GM12891 (cell line): ENCODE measurements around the gene N4BP2.

Experiments
- DNase-seq: peaks from one replicate; pipeline ENCODE4 v3.0.0; 2011; ENCODE audit warnings: low spot score; ENCODE audit not compliant: insufficient read length
- FAIRE-seq: peaks from 2 replicates; lab custom pipeline; 2011; peaks lifted over from hg19 to GRCh38; lab: Jason Lieb, UNC
- PAX5 ChIP-seq: IDR thresholded peaks from 2 replicates; pipeline ENCODE4 v1.6.1; 2011; ENCODE audit warnings: low read length, moderate library complexity, mild to moderate bottlenecking; ENCODE audit not compliant: insufficient read depth, severe bottlenecking
- POLR2A ChIP-seq: IDR thresholded peaks from 2 replicates; pipeline ENCODE4 v1.6.1; 2011; ENCODE audit warnings: low read depth, low read length, control low read depth
- POLR2AphosphoS5 ChIP-seq: IDR thresholded peaks from 2 replicates; pipeline ENCODE4 v1.6.1; 2011; ENCODE audit warnings: low read depth, low read length, control low read depth
- POU2F2 ChIP-seq: IDR thresholded peaks from 2 replicates; pipeline ENCODE4 v1.6.1; 2011; ENCODE audit warnings: low read depth, mild to moderate bottlenecking, control low read depth, low read length, moderate library complexity
- SPI1 ChIP-seq: IDR thresholded peaks from 2 replicates; pipeline ENCODE4 v1.6.1; 2011; ENCODE audit warnings: low read depth, low read length, control low read depth
- TAF1 ChIP-seq: IDR thresholded peaks from 2 replicates; pipeline ENCODE4 v1.6.1; 2011; ENCODE audit warnings: low read depth, low read length, control low read depth

The N4BP2 gene

DNA sequence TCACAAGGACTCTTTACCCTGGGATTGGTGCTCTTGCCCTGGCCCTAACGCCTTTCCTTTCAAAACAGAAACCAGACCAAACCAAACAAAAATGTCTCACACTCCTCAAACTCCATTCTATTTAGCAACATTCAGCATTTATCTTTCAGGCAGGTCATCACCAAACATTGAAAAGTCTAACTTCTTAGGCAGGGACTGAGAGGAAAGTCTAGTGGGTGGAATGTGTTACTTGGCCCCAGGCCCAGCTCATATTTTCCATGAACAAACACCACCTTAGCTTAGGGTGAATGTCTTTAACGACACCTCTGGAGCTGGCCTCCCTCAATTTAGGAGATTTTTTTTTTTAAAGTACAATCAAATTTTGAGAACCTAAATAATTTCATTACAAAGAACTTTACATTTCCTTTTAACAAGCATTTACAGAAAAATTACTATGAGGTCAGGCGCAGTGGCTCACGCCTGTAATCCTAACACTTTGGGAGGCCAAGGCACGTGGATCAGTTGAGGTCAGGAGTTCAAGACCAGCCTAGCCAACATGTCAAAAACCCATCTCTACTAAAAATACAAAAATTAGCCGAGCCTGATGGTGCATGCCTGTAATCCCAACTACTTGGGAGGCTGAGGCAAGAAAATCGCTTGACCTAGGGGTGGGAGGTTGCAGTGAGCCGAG lies 10.2 kb upstream of the N4BP2 start:
- FAIRE-seq, result no peak
- TF ChIP-seq POLR2AphosphoS5 (no peak), PAX5 (no peak), POLR2A (no peak), TAF1 (no peak), SPI1 (no peak), POU2F2 (no peak)
- DNase-seq, result no peak

- no peak for FAIRE-seq
- DNase-seq, result no peak
- TF ChIP-seq SPI1 (no peak), POLR2AphosphoS5 (no peak), POU2F2 (no peak), TAF1 (no peak), POLR2A (no peak), PAX5 (no peak)
Observed at GRCh38 chr4:40053161-40053560, 3.5 kb upstream of the N4BP2 start.

DNA sequence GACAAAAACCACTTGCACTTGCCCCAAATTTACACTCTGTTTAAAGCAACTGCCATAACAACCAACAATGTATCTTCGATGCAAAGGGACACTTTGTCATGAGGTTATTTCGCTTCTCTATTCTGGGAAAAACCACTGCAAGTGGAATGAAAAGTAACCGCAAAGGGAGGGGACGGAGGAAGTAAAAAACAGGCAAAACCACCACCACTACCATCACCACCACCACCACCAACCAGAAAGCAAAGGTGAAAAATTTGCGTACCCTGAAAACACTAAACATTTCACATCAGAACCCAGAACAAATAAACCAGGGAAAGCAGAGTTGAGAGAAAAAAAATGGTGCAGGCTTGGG lies 1.2 kb upstream of the N4BP2 start:
- no peak for DNase-seq
- FAIRE-seq, result peak; percentile 84
- TF ChIP-seq POLR2A, result no peak
- TF ChIP-seq PAX5, result no peak
- peak; percentile 49 for TF ChIP-seq SPI1
- TF ChIP-seq POU2F2, result 0 out of 2 replicates have a peak, but pooled peaks have one; percentile 22

GRCh38 chr4:40055863-40056715 lies 561 bp upstream of the N4BP2 start:
- DNase-seq (peak; percentile 50), FAIRE-seq (peak; percentile 16)

DNA sequence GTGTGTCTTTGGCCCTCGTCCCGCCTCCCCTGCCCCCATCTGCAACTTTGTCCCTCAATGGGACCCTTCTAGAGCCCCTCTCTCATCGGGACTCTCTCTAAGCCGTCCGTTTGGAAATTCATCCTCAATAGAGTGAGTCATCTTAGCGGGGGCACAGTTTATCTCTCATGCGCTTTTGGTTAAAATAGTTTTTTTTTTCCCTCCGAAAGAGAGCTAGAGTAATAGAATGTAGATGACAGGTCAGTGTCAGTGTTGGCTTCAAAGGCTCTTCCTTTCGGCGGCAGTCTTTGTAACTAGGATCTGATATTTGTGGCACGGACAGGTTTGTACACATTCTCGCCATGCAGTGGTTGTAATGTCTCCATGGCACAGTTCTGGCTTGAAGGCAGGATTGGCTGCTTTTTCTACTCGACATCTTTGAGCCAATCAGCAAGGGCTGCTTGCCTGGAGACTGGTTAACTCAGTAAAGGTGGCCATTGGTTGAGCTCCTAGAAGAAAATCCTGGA lies 989 bp downstream of the N4BP2 start:
- DNase-seq (peak; percentile 70), FAIRE-seq (peak; percentile 96)
- TF ChIP-seq POLR2AphosphoS5 (no peak), POLR2A (peak; percentile 68), TAF1 (peak; percentile 71; the same call in 1 of the 2 replicates)

More at GRCh38 chr4:40055863-40056715, 561 bp upstream of the N4BP2 start:
- no peak for TF ChIP-seq POLR2AphosphoS5
- peak; percentile 71 for TF ChIP-seq POLR2A

GRCh38 chr4:40058121-40058520 lies 1.5 kb downstream of the N4BP2 start:
- no peak for DNase-seq
- TF ChIP-seq POLR2AphosphoS5, result no peak
- TF ChIP-seq PAX5, result no peak
- no peak for TF ChIP-seq TAF1
- no peak for TF ChIP-seq POU2F2
- no peak for TF ChIP-seq POLR2A
- TF ChIP-seq SPI1, result no peak
- FAIRE-seq, result no peak

DNA sequence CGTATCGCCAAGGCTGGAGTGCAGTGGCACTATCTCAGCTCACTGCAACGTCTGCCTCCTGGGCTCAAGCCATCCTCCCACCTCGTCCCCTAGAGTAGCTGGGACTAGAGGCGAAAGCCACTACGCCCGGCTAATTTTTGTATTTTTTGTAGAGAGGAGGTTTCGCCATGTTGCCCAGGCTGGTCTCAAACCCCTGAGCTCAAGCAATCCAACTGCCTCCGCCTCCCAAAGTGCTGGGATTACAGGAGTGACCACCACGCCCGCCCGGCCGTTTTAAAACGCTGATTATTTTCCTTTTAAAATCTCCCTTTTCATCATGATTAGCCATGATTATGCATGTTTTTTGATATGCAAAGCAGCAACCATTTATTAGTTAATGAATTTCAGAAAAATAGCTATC lies 2.2 kb downstream of the N4BP2 start:
- TF ChIP-seq SPI1 (no peak), POLR2A (no peak), POLR2AphosphoS5 (no peak), TAF1 (no peak), PAX5 (no peak), POU2F2 (no peak)
- DNase-seq (no peak), FAIRE-seq (no peak)

- DNase-seq (no peak), FAIRE-seq (peak; percentile 40)
- TF ChIP-seq POU2F2, result no peak
- TF ChIP-seq TAF1, result no peak
- no peak for TF ChIP-seq POLR2AphosphoS5
- TF ChIP-seq SPI1, result no peak
- TF ChIP-seq PAX5, result no peak
- no peak for TF ChIP-seq POLR2A
Observed at GRCh38 chr4:40059362-40059761, 2.7 kb downstream of the N4BP2 start.

GRCh38 chr4:40065010-40065409 lies 8.4 kb downstream of the N4BP2 start:
- DNase-seq (no peak), FAIRE-seq (no peak)
- no peak for TF ChIP-seq POLR2AphosphoS5
- no peak for TF ChIP-seq TAF1
- TF ChIP-seq POLR2A, result no peak
- no peak for TF ChIP-seq SPI1
- no peak for TF ChIP-seq POU2F2
- no peak for TF ChIP-seq PAX5

- TF ChIP-seq TAF1 (no peak), PAX5 (no peak)
- DNase-seq (no peak), FAIRE-seq (no peak)
Observed at GRCh38 chr4:40066651-40067050, 10.0 kb downstream of the N4BP2 start.

DNA sequence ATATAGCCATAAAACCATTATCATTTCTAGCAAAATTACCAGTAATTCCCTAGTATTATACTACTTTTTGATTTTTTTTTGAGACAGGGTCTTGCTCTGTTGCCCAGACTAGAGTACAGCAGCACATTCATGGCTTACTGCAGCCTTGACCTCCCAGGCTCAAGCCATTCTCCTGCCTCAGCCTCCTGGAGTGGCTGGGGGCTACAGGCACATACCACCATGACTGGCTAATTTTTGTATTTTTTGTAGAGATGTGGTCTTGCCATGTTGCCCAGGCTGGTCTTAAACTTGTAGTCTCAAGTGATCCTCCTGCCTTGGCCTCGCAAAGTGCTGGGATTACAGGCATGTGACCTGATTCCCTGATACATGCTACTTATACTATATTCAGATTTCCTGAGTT lies 13.7 kb downstream of the N4BP2 start:
- no peak for DNase-seq
- no peak for TF ChIP-seq SPI1
- no peak for TF ChIP-seq POLR2A
- no peak for FAIRE-seq
